Measurements from ENCODE around the gene RPSA.
"Not testable (repeated sequence)": the region's sequence is repeated elsewhere in the genome, so short reads cannot be mapped to it uniquely, and the experiment has no call there.

The RPSA gene

DNA sequence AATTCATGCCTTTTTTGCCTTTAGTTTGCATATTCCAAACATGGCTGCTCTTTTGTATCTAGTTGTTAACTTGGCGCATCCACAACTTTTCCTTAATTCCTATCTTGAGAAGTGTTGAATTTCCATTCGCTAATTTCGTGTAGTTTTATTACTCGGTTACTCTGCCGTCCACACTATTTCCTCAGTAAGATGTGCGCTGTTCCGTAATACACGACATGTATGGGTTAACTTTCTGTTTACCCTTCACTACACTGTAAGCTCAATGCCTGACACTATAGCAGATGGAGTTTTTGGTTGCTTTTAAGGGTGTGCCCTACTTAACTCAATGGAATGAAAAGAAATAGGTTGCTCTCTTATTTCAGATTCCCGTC lies 724 bp downstream of the RPSA start:
- TF ChIP-seq GATA1 (IDR thresholded peaks at IDR 0.05; ENCODE audit: low read depth, low read length) (no peak), POLR2A (IDR thresholded peaks at IDR 0.05; ENCODE audit: low read length) (no peak)

DNA sequence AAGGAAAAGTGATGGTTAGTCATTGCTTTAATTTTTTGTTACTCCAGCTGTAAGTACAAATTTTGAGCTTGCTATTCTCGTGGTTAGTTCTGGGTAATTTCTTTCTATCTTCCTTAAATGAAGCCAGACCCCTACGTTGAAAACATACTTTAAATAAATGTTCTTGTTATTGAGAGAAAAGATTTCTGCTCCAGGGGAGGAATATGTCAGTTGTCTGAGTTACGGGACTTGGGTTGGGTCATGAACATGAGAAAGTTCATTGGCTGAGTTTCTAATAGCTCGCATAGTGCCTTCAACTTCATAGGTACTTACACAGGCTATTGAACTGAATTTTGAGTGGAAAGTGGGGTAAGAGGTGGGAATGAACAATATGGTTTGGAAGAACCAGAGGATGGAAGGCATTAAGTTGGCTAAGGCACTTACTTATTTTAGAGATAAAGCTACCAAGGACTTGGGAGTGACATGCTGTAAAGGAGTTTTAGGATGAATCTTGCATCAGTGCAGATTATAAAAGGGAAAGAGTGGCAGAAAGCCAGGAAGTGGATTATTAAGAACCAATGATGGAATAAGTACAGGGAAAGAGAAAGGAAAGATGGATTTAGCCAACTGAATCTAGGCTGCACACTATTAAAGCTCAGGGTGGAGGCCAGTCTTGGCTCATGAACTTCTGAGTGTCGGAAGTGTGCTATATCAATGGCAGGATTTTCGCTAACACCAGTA lies 1.4 kb downstream of the RPSA start:
- TF ChIP-seq POLR2A (IDR thresholded peaks at IDR 0.05; ENCODE audit: low read length) (no peak), GATA1 (IDR thresholded peaks at IDR 0.05; ENCODE audit: low read depth, low read length) (no peak)
- no peak for DNase-seq

More for the DNA sequence above, 724 bp downstream of the RPSA start:
- DNase-seq: peak in 1 of 2 experiments; percentile 60

GRCh38 chr3:39408493-39409372 lies 2.2 kb downstream of the RPSA start:
- DNase-seq: peak; percentile 20 to 39
- TF ChIP-seq GATA1 (IDR thresholded peaks at IDR 0.05; ENCODE audit: low read depth, low read length) (no peak), POLR2A (IDR thresholded peaks at IDR 0.05; ENCODE audit: low read length) (no peak)

- TF ChIP-seq POLR2A (IDR thresholded peaks at IDR 0.05; ENCODE audit: low read length) (no peak), GATA1 (IDR thresholded peaks at IDR 0.05; ENCODE audit: low read depth, low read length) (no peak)
- no peak for DNase-seq
These were observed 3.1 kb downstream of the RPSA start for GRCh38 chr3:39409514-39410136.

DNA sequence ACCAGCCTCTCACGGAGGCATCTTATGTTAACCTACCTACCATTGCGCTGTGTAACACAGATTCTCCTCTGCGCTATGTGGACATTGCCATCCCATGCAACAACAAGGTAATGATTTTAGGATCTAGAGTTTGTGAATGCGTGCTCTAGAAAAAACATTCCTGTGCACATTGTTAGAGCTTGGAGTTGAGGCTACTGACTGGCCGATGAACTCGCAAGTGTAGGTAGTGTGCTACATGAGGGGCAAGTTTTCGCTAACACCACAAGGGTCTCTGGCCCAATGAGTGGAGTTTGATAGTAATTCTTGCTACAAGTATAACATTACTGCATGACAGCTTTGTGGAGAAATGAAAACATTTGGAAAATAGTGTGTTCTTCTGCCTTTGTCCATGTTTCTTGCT lies 4.4 kb downstream of the RPSA start:
- DNase-seq: no peak
- TF ChIP-seq POLR2A (IDR thresholded peaks at IDR 0.05; ENCODE audit: low read length): no peak
- TF ChIP-seq GATA1 (IDR thresholded peaks at IDR 0.05; ENCODE audit: low read depth, low read length): no peak

DNA sequence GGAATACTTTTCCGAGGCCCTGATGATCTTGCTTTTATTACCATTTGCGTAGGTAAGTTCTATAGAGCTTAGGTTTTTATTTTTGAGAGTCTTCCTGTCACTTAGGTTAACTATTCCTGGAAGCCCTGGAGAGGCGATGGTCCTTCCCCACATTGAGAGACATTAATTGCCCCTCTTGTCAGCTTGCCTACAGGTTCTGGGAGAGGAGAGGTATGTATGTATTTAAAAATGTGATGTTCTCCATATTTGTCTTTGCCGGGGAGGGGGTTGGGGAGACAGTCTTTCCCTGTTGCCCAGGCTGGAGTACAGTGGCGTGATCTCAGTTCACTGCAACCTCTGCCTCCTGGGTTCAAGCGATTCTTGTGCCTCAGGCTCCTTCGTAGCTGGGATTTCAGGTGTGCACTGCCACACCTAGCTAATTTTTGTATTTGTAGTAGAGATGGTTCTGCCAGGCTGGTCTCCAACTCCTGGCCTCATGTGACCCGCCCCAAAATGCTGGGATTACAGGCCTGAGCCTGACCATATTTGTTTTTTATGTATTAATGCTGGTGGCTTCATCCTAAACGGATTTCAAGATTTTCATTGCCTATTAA lies 6.2 kb downstream of the RPSA start:
- no peak for DNase-seq

DNA sequence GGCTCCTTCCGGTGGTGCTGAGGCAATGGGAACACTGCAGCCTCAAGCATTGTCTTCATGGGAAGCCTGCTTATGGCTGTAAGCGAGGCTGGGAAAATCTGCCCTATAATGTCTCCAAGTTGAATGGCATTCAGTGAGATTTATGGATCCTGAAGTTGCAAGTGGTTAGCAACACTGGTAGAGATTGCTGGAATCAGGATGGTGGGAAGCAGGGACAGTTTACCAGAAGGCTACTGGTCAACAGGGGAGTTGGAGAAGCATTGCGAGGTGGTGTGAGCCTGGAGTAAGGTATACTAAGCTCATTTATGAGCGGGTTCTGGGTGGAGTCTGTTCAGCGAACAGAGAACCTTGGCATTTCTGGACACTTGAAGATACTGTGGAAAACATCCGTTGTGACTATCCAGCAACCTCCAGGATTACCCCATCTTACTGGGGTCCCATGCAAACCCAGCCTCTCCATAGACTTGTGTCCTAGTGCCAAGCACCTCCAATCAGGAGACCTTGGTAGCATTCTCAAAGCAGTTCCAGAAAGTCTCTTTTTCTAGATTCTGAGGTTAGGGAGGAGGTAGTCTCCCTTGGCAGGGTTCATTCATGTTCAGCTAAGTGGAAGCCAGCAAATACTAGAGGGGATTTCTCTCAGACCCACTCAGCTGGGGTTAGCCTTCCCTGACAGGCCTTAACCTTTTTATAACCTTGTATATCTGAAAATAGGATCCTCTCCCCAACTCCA lies 7.3 kb downstream of the RPSA start:
- no peak for DNase-seq
- TF ChIP-seq POLR2A (IDR thresholded peaks at IDR 0.05; ENCODE audit: low read length) (peak; percentile 67), GATA1 (IDR thresholded peaks at IDR 0.05; ENCODE audit: low read depth, low read length) (no peak)

More for the DNA sequence above, 6.2 kb downstream of the RPSA start:
- no peak for TF ChIP-seq GATA1 (IDR thresholded peaks at IDR 0.05; ENCODE audit: low read depth, low read length)
- TF ChIP-seq POLR2A (IDR thresholded peaks at IDR 0.05; ENCODE audit: low read length): no peak

DNA sequence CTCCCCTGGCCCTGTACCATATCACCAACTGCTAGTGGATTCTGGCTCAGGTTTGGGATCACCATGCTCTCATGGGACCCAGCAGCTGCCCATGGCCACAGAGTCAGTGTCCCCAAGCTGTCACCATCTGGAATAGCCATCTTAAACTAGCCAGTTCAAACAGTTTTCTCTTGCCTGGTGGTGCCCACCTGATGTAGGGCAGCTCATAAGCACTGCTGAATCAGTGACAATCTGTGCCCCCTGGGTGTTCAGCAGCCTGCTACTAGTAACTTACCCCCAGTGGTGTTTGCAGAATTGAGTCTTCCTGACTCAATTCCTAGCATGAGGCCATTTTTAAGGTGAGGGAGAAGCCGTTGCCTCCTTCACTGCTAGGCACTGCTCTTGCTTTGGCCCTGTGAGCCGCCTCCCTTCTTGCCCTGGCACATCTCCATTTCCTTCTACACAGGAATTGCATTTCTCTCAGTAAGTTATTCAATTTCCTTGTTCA lies 7.9 kb downstream of the RPSA start:
- no peak for DNase-seq
- TF ChIP-seq POLR2A (IDR thresholded peaks at IDR 0.05; ENCODE audit: low read length): peak; percentile 59
- TF ChIP-seq GATA1 (IDR thresholded peaks at IDR 0.05; ENCODE audit: low read depth, low read length): no peak

DNA sequence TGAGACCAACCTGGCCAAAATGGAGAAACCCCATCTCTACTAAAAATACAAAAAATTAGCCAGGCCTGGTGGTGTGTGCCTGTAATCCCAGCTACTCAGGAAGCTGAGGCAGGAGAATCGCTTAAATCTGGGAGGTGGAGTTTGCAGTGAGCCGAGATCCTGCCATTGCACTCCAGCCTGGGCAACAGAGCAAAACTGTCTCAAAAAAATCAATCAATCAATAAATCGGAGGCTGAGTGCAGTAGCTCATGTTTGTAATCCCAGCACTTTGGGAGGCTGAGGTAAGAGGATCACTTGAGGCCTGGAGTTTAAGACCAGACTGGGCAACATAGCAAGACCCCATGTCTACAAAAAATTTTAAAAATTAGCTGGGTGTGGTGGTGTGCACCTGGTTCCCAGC lies 8.8 kb downstream of the RPSA start:
- not testable (repeated sequence) for DNase-seq

GRCh38 chr3:39415983-39416382 lies 9.5 kb downstream of the RPSA start:
- DNase-seq: no peak
- TF ChIP-seq POLR2A (IDR thresholded peaks at IDR 0.05; ENCODE audit: low read length) (no peak), GATA1 (IDR thresholded peaks at IDR 0.05; ENCODE audit: low read depth, low read length) (no peak)

DNA sequence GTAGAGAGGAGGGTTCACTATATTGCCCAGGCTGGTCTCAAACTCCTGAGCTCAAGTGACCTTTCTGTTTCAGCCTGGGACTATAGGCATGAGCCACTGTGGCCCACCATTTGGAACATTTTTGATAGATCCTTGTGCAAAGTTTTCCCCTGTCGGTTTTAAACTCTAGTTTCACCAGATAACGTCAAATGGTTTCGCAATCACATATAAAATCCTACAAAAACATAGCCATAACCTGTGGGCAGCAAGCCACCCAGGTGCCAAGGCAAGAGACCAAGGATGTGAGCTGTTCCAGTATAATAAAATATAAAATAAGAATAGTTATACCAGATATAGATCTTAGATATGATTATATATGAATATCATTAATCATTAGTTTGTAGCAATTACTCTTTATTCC lies 10.5 kb downstream of the RPSA start:
- DNase-seq: not testable (repeated sequence)

DNA sequence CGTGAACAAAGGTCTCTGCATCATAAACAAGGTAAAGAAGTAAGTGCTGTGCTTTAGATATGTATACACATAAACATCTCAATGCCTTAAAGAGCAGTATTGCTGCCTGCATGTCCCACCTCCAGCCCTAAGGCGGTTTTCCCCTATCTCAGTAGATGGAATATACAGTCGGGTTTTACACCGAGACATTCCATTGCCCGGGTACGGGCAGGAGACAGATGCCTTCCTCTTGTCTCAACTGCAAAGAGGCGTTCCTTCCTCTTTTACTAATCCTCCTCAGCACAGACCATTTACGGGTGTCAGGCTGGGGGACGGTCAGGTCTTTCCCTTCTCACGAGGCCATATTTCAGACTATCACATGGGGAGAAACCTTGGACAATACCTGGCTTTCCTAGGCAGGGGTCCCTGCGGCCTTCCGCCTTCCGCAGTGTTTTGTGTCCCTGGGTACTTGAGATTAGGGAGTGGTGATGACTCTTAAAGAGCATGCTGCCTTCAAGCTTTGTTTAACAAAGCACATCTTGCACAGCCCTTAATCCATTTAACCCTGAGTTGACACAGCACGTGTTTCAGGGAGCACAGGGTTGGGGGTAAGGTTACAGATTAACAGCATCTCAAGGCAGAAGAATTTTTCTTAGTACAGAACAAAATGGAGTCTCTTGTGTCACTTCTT lies 12.2 kb downstream of the RPSA start:
- not testable (repeated sequence) for DNase-seq

- DNase-seq: peak in 1 of 2 experiments; percentile 50
- no peak for TF ChIP-seq GATA1 (IDR thresholded peaks at IDR 0.05; ENCODE audit: low read depth, low read length)
- no peak for TF ChIP-seq POLR2A (IDR thresholded peaks at IDR 0.05; ENCODE audit: low read length)
These were observed 13.3 kb downstream of the RPSA start for GRCh38 chr3:39419742-39420315.

Data from erythroblast (primary cell).